Inferior parietal cortex (tissue), 1 donor: ENCODE measurements around the gene ZNF212.

Experiments used
- DNase-seq: peaks from one replicate; pipeline ENCODE4 v3.0.0-alpha.2; 2016; ENCODE audit errors: extremely low spot score

ZNF212 gene

DNA sequence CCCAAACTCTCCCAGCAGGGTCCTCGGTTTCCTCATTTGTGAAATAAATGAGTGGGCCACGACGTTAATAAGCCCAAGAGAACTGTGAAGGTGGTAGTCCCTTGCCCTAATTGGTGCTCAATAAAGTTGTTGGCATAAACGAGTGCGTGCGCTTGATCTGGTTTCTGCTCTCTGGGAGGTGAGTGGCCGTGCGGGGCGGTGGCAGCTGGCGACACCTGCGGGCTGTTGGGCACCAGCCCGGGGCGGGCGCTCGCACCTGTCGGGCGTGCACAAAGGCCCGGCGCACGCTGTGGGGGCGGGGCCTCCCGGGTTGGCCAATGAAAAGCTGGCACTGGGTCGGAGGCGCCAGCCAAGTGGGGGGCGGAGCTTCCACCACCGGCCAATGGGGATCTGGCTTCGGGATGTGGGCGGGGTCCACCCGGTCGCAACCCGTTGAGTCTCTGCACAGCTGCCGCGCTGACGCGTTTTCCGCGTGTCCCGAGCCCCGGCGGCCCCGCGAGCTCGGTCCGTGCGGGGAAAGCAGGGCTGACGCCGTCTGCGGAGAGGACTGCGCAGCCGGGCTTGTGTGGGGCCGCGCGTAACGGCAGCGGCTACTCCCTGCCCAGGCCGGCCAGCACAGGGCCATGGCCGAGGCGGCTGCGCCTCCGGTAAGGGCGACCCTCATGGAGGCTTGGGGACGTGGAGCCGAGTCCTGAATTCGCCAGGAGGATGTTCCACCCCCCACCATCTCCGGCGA lies 45.6 kb downstream of the ZNF212 start:
- peak; percentile 89 for DNase-seq

- no peak for DNase-seq
These were observed 46.2 kb downstream of the ZNF212 start for GRCh38 chr7:149285603-149286002.

- DNase-seq = no peak
These were observed 47.5 kb downstream of the ZNF212 start for GRCh38 chr7:149286811-149287400.

DNA sequence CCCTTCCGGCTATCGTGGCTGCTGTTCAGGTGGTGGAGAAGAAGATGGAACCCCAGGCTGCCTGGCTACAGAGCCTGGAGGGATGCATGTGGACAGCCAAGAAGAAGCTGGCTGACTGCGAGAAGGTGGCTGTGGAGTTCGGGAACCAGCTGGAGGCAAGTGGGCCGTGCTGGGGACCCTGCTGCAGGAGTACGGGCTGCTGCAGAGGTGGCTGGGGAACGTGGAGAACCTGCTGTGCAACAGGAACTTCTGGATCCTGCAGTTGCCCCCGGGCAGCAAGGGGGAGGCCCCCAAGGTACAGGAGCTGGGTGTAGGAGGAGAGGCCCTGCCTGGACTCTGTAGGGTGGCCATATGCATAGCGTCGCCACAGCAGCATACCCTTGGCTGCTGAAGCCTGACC lies 48.2 kb downstream of the ZNF212 start:
- DNase-seq = no peak

- no peak for DNase-seq
These were observed 49.8 kb downstream of the ZNF212 start for GRCh38 chr7:149289262-149289661.

DNA sequence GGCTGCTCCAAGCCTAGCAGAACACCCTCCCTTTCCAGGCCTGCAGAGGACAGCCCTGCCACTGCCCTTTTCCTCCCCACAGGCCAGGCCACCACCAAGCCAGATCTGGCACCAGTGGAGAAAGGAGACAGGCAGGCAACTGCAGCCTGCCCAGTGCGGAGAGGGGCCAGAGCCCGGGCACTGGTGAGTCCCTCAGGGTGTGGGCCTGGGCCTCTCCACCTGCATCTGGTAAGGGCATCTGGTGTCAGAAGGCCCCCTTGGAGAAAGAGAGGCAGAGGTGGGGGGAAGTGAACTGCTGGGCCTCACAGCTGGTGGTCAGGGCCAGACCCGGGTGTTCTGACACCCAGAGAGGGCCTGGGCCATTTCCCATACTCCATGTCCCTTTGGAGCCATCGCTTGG lies 50.4 kb downstream of the ZNF212 start:
- no peak for DNase-seq

DNA sequence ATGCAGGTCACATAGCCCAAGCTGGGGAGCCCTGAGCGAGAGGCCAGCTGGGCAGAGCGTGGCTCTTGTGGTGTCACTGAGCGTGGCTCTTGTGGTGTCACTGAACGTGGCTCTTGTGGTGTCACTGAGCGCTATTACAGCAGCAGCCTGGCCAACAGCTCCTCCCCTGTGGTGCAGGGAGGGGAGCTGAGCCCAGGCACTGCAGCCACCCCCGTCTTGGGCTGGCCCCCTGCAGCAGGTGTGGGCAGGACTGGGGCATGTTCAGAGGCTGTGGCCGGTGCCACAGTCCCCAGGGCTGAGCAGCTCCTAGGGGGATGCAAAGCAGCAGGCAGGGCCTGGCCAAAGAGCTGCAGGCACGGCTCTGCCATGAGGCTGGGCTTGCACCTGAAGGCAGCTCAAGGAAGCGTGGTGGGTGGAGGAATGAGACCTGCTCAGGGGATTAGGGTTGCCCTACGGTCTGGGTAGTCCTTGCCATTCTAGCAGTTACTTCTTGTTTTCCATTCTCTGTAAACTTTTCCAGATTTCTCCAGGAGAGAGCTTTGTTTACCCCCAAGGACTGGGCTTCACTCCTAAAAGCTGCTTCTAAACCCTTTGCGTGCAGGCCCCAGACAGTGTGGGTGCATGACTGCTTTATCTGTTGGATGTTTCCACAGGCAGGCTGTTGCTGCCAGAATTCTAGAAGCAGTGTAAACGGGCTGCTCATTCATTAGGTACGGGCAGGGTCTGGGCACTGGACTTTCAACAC lies 51.8 kb downstream of the ZNF212 start:
- no peak for DNase-seq

DNA sequence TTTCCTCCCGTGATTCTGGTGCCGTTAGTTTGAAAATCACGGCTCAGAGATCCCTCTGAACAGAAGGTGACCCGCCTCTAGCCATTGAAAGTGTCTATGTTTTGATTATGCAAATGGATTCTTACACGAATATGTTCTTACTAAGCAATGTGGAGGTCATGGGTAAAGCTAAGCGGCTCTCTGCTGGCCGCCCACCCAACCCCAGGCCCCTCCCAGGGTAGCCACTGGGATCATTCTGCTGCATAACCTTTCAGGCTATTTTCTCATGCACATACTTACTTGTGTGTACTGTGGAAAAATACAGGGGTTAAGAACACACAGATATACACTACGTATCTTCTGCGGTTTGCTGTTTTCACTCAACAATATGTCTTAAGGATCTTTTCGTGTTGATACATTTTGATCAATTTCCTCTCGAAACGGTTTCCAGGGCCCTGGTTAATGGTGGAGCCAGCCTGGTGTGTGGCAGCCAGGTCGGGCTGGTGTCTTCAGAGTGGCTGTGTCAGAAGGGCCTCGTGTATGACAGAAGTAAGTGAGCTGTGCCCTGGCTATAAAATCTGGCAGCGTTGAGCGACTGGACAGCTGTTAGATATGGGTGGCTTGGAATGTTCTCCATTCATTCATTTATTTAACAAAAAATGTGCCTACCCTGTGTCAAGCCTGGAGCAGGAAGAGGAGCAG lies 52.5 kb downstream of the ZNF212 start:
- DNase-seq = no peak

GRCh38 chr7:149292462-149292823 lies 53.0 kb downstream of the ZNF212 start:
- DNase-seq = no peak

DNA sequence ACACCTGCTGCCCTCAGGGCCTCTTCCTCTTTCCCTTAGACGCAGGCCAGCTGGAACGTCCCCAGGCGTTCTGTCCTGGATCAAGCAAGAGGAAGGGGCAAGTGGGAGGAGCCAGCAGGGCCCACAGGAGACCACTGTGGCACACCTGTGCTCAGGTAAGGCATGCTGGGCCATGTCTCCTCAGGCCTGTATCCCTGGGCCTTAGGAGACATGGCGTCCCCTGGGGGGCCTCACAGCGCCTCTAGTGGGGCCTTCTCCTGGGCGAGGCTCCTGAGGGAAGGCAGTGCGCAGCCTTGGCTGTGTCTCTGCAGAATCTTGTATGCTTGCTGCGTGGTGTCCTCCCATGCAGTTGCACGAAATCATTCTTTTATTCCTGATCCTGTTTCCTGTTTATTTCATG lies 53.9 kb downstream of the ZNF212 start:
- no peak for DNase-seq

DNA sequence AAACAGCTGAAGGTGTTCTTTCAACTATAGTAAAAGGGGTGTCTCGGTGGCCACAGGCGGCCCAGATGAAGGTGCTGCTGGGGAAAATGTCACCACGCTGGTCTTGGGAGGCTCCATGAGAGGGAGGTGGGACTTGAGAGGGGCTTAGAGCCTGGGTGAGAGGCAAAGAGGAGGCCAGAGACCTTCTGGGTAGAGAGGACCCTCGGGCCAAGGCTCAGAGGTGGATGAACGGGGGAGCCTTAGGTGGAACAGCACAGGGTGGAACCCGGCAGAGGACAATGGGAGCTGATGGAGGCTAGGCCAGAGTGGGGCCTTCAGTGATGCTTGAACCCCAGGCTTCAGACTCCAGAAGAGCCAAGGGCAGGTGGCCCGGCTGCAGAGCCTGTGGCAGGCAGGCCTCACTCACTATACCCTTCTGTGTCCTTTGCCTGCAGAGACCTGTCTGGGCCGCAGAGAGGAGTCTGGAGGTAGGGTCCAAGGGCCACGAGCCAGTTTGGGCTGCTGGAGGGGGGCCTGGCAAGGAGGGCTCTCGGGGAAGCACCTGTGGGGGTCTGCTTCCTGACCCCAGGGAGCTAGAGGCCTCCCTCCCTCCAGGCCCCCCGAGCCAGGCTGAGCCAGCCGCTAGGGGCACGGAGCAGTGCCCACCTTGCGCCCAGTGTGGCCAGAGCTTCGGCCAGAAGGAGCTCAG lies 54.6 kb downstream of the ZNF212 start:
- no peak for DNase-seq

- DNase-seq = no peak
These were observed 55.4 kb downstream of the ZNF212 start for GRCh38 chr7:149294634-149295480.

GRCh38 chr7:149295481-149295850 lies 56.0 kb downstream of the ZNF212 start:
- no peak for DNase-seq

DNA sequence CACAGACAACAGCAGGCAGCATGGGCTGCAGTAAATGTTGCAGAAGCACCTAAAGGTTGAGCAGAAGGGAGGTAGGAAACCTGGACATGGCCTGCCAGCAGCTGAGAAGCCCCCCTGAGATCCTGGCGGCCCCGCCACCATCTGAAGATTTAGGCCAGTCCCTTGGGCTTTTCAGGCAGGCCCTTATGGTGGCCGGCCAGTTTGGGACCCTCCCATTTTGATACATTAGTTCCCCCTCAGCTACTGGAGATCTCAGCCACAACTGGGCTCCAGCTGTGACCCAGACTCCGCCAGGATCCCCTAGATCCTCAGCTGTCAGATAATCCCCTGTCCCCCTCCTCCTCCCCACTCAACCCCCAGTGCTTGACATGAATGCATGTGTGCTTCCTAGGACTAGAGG lies 56.9 kb downstream of the ZNF212 start:
- DNase-seq = no peak

DNA sequence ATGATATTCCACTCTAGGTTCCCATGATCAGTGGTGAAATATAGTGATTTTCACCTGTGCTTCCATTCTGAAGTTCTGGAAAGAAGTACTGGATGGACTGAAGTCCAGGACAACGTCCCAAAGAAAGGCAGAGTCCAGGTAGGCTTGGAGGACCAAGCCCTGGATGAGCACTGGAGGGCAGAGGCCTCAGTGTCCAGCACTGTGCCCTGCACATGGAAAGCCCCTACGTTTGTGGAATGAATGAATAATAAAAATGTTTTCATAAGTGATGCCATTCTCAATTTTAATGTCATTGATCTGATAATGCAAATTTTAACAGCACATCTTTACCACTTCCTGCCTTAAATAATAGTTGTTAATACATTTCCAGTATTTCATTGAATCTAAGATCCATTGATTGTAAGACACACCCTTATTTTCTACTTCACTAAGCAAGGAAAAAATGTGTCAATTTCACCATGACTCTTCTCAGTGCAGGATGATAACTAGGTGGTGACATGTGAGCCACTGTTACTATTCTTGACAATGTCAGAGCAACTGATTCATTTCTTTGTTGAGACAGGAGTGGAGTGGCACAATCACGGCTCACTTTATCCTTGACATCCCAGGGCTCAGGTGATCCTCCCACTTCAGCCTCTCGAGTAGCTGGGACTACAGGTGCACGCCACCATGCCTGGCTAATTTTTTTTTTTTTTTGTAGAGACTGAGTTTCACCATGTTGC lies 57.7 kb downstream of the ZNF212 start:
- no peak for DNase-seq

DNA sequence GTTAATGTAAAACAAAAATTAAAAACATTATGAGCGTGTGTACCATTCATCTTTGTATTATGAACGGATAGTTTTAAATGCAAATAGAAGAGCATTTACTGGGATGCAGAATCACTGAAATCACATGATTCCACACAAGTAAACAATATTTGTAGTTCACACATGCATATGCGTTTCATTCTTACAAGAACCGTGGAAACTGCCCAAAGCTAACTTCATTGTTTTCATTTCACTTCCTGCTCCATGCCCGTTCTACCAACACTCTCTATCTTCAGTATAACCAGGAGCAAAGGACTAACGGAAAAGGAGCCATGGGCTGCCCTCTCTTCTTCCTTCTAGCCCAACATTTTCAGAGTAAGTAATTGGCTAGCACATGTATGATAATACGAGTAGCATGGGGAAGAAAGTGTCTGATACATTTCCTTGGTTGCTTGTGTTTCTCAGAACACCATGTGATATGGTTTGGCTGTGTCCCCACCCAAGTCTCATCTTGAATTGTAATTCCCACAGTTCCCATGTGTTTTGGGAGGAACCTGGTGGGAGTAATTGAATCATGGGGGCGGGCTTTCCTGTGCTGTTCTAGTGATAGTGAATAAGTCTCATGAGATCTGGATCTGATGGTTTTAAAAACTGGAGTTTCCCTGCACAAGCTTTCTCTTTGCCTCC lies 61.3 kb downstream of the ZNF212 start:
- DNase-seq = no peak

DNA sequence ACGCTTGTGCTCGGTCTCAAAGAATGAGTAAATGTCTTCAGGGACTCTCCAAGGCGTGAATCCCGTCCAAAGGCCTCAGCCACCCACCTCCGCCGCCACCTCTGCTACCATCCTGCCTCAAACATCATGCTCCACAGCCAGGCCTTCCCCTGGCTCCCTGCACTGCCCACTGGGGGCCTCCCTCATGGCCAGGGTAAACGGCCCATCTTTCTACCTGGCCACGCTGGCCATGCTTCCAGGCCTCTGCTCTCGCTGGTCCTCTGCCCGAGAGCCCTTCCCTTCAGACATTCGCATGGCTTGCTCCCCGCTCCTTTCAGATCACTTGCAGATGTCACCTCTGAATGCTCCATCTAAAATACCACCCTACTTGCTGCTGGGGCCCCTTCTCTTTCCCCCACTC lies 62.8 kb downstream of the ZNF212 start:
- no peak for DNase-seq

GRCh38 chr7:149302865-149303264 lies 63.4 kb downstream of the ZNF212 start:
- DNase-seq = no peak

DNA sequence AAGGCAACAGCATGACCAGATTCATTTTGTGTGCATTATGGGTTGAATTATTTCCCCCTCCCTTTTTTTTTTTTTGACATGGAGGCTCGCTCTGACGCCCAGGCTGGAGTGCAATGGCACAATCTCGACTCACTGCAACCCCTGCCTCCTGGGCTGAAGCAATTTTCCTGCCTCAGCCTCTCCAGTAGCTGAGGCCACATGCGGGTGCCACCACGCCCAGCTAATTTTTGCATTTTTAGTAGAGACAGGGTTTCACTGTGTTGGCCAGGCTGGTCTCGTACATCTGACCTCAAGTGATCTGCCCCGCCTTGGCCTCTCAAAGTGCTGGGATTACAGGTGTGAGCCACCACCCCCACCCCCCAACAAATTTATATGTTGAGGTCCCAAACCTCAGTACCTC lies 64.6 kb downstream of the ZNF212 start:
- DNase-seq = no peak
